ENCODE measurements around the gene BLVRB.
"Not testable (repeated sequence)": the region's sequence is repeated elsewhere in the genome, so short reads cannot be mapped to it uniquely, and the experiment has no call there.

The BLVRB gene

DNA sequence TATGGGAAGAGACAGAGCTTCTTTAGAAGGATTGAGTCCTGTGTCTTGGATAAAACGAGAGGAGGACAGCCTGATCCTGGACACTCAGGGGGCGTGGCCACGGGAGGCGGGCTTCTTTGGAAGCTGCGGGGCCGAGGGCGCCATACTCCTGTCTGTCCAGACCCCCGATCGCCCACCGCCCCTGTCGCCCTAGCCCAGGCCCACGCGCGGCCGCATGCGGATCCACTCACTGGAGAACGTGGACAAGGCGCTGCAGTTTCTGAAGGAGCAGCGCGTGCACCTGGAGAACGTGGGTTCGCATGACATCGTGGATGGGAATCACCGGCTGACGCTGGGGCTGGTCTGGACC is 24.3 kb upstream of the BLVRB start:
- no peak for DNase-seq (ENCODE audit: extremely low read depth in 1 of 2, low read depth in 1 of 2)

DNA sequence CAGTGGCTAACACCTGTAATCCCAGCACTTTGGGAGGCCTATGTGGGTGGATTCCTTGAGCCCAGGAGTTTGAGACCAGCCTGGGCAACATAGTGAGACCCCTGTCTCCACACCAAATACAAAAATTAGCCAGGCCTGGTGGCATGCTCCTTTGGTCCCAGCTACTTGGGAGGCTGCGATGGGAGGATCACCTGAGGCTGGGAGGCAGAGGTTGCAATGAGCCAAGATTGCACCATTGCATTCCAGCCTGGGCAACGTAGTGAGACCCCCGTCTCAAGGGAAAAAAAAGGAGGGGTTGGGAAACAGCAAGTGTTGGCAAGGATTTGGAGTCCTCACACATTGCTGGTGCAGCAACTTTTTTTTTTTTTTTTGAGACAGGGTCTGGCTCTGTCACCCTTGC is 20.5 kb upstream of the BLVRB start:
- no peak for DNase-seq (ENCODE audit: extremely low read depth in 1 of 2, low read depth in 1 of 2)

DNA sequence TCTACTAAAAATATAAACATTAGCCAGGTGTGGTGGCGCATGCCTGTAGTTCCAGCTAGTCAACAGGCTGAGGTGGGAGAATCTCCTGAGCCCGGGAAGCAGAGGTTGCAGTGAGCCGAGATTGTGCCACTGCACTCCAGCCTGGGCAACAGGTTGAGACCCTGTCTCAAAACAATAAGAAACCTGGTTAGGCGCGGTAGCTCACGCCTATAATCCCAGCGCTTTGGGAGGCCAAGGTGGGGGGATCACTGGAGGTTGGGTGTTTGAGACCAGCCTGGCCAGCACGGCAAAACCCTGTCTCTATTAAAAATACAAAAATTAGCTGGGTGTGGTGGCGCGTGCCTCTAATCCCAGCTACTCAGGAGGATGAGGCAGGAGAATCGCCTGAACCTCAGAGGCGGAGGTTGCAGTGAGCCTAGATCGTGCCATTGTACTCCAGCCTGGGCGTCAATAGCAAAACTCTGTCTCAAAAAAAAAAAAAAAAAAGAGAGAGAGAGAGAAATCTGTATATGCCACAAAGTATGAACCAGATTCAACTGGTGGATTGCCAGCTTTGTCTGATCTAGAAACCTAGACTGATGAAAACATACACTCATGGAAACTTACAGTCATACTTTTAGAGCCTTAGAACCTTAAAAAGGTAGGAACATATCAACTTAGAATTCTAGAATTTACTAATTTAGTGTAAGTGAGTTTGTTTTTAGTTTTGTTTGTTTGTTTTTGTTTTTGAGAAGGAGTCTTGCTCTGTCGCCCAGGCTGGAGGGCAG is 10.5 kb upstream of the BLVRB start:
- not testable (repeated sequence) for DNase-seq (ENCODE audit: extremely low read depth in 1 of 2, low read depth in 1 of 2)

DNA sequence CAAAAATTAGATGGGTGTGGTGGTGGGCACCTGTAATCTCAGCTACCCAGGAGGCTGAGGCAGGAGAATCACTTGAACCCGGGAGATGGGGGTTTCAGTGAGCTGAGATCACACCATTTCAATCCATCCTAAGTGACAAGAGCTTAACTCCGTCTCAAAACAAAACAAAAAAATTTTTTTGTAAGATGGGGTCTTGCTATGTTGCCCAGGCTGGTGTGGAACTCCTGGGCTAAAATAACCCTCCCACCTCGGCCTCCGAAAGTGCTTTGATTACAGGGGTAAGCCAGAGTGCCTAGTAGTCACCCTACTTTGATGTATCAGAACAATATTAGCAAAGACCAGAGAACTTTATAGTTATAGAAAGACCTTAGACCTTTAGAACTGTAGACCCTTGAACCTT is 9.2 kb upstream of the BLVRB start:
- no peak for DNase-seq (ENCODE audit: extremely low read depth in 1 of 2, low read depth in 1 of 2)

DNA sequence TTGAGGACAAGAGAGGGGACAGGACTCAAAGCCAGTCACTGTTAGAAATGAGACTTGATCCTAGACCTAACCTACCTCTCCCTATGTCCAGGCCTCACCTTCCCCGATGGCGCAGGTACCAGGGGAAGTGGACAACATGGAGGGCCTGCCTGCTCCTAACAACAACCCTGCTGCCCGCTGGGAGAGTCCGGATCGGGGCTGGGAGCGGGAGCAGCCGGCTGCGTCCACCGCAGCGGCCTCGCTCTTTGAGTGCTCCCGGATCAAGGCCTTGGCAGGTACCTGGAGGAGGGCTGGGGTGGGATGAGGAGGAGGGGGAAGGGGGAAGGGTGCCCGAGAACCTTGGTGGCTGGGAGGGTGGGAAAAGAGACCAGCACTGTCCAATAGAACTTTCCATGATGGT is 7.0 kb upstream of the BLVRB start:
- DNase-seq (ENCODE audit: extremely low read depth in 1 of 2, low read depth in 1 of 2): no peak

DNA sequence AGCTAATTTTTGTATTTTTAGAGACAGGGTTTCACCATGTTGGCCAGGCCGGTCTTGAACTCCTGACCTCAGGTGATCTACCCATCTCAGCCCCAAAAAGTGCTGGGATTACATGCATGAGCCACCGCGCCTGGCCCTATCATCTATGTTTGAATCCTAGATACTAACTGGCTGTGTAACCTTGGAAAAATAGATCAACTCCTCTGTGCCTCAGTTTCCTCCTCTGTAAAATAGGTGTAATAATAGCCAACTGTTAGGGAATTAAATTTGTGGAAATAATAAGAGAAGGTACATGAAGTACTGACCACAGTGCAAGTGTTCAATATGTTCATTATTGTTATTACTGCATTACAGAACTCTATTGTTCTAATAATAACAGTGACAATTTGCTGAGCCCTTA is 5.6 kb upstream of the BLVRB start:
- DNase-seq (ENCODE audit: extremely low read depth in 1 of 2, low read depth in 1 of 2): no peak

DNA sequence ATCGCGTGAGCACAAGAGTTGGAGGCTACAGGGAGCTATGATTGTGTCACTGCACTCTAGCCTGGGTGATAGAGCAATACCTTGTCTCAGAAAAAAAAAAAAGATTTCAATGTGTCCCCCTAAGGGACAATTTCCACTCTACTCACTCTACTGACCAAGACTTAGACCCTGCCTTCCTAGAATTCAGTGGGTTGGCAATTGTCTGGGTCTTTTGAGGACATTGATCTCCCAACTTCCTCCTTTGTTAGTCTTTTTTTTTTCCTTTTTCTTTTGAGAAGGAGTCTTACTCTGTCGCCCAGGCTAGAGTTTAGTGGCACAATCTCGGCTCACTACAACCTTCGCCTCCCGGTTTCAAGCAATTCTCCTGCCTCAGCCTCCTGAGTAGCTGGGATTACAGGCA is 3.5 kb upstream of the BLVRB start:
- no peak for DNase-seq (ENCODE audit: extremely low read depth in 1 of 2, low read depth in 1 of 2)

DNA sequence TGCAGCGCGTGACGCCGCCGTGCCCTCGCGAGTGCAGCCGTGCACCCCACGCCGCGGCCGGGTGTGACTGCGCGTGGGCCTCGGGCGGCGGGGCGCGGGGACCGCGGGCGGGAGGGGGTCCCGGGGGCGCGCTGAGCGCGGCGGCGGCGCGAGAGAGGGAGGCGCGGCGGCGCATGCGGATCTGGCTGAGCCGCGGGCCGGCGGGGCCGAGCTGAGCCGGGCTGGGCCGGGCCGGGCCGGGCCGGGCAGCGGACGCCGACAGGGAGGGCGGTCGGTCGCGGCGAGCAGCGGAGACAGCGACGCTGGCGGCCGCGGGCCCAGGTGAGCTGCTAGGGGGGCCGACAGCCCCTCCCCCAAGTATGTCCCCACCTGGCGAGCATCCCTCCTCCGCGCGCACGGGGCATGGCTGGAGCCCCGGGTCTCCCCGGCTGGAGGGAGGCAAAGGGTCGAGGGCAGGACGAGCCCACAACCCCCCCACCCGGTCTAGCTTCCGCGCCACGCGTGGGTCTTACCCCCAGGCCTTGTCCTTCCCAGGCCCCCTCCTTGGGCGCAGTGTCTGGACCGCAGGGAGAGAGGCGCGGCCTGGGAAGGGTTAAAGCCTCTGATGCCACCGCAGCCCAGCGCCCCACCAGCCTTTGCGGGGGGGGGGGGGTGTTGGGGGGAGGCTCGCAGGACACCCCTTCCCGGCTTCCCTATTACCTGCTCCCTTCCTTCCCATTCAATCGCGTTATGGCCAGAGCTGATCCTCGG is 1.6 kb upstream of the BLVRB start, which contains the start of gene SPTBN4:
TSS of gene SPTBN4 (plus strand) at position 17 of the 750 bp plus-strand sequence. CDS start 5,621 bp downstream, outside the sequence.
- DNase-seq (ENCODE audit: extremely low read depth in 1 of 2, low read depth in 1 of 2): no peak

DNA sequence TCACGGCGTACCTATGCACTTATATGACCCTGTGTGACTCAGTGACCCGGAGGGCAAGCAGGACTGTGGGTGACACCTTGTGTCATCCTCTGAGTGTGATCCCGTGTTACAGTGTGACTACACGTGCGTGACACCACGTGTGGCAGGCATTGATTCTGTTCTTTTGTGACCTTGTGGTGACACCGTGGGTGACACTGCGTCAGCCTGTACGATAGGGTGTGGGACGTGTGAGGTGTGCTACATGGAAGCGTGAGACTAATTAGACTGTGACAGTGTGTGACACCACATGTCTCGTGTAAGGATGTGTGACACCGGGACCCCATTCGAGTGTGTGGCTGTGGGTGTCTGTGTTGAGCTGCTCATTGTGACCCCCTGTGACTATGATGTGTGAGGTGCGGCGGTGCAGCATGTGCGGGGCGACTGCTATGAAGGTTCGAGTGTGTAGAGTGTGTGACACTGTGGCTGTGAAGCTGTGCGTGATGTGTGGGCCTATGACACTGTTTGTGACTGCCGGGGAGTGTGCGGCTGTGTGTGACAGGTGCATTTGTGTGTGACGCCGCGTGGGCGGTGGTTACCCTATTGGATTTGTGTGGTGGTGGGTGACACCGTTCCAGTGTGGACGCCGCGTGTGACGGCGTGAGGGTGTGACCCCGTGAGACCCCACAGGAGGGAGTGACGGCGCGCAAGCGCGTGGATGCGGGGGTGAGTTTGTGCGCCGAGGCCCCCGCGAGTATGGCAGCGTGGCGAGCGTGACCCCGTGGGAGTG is 857 bp upstream of the BLVRB start:
- DNase-seq (ENCODE audit: extremely low read depth in 1 of 2, low read depth in 1 of 2): peak in 1 of 2 donors; percentile 42

DNA sequence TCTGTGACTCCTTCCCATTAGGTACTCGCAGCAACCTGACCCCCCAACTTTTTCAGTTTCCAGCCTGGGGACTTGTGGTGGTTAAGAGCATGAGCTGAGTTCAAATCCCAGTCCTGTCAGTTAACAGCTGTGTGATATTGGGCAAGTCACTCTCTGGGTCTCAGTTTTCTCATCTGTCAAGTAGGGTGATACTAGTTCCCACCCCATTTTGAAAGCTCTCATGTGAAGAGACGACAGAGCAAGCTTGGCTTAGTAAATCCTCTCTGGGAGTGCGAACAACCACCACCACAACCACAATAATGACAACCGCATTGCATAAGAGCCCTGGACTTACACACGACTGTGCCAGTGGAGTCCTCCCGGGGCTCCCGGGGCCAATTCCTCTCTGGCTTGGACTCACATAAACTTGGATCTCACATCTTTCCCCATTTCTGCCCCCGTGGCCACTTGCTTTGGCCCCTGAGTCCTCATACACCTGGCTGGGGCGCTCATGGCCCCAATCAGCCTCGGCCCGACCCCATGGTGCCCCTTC is 454 bp downstream of the BLVRB start:
- DNase-seq (ENCODE audit: extremely low read depth in 1 of 2, low read depth in 1 of 2): no peak

DNA sequence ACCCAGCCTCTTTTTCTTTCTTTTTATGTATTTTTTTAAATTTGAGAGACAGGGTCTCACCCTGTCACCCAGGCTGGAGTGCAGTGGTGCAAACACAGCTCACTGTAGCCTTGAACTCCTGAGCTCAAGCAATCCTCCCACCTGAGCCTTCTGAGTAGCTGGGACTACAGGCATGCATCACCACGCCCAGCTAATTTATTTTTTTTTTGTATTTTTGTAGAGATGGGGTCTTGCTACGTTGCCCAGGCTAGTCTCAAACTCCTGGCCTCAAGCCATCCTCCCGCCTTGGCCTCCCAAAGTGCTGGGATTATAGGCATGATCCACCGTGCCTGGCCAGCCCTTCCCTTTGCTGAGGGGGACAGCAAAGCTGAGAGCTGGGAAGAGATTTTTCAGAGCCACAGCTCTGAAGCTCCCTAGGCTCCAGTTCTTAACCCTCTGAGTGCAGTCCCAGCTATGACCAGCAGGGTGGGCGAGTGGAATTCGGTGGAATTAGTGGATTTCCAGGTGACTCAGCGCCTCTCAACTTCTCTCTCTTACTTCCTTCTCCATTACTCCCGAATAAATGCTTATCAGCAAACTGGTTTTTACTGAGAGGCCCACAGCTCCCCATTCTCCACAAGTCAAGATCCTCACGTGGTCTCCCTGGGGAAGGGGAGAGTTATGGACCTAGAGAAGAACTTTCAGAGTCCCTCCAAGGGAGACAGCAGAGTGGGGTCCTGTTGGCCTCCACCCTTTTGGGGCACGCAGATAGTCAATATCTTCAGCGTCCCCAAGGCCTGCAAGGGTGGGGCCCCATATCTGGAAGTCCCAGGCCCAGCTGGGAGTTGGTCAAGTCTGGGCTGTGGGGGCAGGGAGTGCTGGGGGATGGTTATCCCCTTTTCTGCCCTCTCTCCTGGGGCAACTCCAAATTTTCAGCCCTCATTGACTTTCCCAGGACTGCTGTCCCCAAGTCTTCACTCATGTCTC is 1.2 kb downstream of the BLVRB start:
- DNase-seq (ENCODE audit: extremely low read depth in 1 of 2, low read depth in 1 of 2): peak; percentile 41 to 57

DNA sequence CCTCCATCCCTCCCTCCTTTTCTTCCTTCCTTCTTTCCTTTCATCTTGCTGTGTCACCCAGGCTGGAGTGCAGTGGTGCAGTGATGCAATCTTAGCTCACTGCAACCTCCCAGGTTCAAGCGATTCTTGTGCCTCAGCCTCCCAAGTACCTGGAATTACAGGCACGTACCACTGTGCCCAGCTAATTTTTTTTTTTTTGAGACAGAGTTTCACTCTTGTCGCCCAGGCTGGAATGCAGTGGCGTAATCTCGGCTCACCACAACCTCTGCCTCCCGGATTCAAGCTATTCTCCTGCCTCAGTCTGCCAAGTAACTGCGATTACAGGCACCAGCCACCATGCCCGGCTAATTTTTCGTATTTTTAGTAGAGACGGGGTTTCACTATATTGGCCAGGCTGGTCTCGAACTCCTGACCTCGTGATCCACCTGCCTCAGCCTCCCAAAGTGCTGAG is 1.9 kb downstream of the BLVRB start:
- not testable (repeated sequence) for DNase-seq (ENCODE audit: extremely low read depth in 1 of 2, low read depth in 1 of 2)

DNA sequence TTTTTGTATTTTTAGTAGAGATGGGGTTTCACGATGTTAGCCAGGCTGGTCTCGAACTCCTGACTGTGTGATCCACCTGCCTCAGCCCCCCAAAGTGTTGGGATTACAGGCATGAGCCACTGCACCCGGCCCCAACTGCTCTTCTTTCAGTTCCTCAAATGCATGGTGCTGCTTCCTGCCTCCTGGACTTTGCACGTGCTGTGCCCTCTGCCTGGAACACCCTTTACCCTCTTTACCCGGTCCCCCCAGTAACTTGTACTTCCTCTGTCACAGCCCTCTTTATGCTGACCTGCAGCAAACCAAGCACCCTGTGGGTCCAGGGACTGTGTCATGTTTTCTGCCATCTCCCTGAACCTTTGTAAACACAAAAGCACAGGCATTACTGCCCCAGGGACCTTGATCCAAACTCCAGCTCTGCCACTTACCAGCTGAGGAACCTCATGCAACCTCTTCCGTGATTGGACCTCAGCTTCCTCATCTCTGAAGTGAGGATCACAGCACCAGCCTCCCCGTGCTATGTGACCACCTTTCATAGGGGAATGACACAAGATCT is 3.8 kb downstream of the BLVRB start:
- no peak for DNase-seq (ENCODE audit: extremely low read depth in 1 of 2, low read depth in 1 of 2)

DNA sequence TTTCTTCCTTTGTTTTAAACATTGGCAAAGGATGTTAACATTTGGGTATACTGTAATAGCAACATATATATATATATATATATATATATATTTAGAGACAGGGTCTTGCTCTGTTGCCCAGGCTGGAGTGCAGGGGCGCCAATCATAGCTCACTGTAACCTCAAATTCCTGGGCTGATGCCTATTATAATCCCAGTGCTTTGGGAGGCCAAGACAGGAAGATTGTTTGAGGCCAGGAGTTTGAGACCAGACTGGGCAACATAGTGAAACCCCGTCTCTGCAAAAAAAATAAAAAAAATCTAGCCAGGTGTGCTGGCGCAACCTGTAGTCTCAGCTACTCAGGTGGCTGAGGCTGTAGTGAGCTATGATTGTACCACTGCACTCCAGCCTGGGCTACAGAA is 5.4 kb downstream of the BLVRB start:
- DNase-seq (ENCODE audit: extremely low read depth in 1 of 2, low read depth in 1 of 2): no peak

DNA sequence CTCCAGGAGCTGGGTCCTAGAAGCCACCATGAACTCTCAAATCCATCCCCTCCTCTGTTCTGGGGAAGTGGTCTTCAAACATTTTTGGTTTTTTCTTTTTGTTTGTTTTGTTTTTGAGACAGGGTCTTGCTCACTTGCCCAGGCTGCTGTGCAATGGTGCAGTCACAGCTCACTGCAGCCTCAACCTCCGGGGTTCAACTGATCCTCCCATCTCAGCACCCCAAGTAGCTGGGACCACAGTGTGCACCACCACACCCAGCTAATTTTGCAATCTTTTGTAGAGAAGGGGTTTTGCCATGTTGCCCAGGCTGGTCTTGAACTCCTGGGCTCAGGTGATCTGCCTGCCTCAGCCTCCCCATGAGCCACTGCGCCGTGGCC is 7.0 kb downstream of the BLVRB start:
- DNase-seq (ENCODE audit: extremely low read depth in 1 of 2, low read depth in 1 of 2): no peak

DNA sequence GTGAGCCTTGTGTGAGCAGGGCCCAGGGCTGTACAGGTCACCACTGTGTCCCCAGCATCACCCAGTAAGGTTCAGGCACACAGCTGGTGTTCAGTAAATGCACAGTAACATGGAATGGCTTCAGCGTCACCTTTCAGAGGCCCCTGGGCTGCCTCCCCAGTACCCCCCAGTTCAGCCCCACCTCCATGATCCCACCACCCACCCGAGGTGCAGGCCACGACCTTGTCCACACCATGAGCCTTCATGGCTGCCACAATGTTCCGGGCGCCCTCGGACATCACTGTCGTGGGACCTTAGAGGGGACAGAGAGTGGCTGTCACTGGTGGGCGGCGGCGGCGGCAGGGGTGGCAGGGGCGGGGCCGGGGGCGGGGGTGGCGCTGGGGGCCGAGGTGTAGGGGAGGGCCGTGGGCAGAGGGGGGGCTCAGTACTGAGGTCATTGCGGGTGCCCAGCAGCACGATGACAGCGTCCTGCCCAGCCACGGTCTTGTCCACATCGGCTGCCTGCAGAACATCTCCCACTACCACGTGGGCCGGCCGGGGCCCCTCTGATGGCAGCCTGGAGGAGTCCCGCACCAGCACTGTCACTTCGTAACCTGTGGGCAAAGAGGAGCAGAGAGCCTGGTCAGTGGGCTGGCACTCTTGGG is 7.5 kb downstream of the BLVRB start:
- no peak for DNase-seq (ENCODE audit: extremely low read depth in 1 of 2, low read depth in 1 of 2)

DNA sequence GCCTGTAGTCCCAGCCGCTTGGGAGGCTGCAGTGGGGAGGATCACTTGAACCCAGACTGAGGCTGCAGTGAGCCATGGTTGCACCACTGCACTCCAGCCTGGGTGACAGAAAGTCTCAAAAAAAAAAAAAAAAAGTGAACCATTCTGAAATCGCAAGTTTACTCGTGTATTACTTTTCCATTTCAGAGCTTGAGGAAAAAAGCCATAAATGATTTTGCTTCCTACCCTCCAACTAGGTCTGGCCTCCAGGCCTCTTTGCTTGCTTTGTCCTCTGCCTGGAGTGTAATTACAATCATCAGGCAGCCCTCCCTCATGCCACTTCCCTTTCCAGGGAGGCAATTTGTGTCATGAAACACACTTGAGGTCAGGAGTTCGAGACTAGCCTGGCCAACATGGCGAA is 8.5 kb downstream of the BLVRB start:
- DNase-seq (ENCODE audit: extremely low read depth in 1 of 2, low read depth in 1 of 2): no peak

DNA sequence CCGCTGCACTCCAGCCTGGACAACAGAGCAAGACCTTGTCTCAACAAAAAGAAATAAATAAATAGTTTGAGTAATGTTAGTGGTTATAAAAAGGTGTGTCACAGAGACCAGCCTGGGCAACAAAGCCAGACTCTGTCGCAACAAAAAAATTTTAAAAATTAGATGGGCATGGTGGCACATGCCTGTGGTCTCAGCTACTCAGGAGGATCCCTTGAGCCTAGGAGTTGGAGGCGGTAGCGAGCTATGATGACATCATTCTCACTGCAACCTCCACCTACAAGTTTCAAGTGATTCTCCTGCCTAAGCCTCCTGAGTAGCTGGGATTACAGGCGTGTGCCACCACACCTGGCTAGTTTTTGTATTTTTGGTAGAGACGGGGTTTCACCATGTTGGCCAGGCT is 11.6 kb downstream of the BLVRB start:
- not testable (repeated sequence) for DNase-seq (ENCODE audit: extremely low read depth in 1 of 2, low read depth in 1 of 2)

DNA sequence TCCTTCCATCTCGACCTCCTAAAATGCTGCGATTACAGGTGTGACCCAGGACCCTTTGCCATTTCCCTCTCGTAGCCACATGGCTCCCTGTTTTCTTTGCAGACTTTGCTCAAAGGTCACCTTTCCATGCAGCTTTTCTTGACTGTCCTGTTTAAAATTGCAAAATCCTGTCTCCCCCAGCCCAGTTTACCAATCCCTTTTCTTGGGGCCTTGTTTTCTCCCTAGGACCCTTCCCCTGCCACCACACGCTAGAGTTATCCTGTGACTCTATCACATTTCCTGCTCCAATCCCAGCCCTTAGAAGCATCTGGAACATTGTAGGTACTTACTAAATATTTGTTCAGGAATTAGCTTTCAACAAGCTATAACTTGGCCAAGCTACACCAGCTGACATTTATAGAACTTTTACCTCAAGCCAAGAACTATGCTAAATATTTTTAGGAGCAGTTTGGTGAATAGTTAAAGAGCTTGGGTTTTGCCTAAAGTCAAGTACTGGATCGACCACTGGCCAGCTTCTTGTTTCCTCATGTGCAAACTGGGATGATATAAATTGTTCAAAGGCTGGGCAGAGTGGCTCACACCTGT is 12.3 kb downstream of the BLVRB start:
- no peak for DNase-seq (ENCODE audit: extremely low read depth in 1 of 2, low read depth in 1 of 2)
